ENCODE measurements around the gene THOC5. TPM values are rescaled to one million over a fixed set of nuclear protein-coding genes. Genes with fewer than 3 reads are reported as not detected.
"Not testable (repeated sequence)": the region's sequence is repeated elsewhere in the genome, so short reads cannot be mapped to it uniquely, and the experiment has no call there.

THOC5 gene
- total RNA-seq, 1 experiment from 2014 or later: 80.6 TPM

GRCh38 chr22:29569011-29569678 lies 15.6 kb upstream of the THOC5 start (continued):
- no peak for TF ChIP-seq SIN3A (IDR thresholded peaks at IDR 0.05; ENCODE audit: low read depth)
- TF ChIP-seq JUND (IDR thresholded peaks at IDR 0.05): no peak
- no peak for TF ChIP-seq SRF (IDR thresholded peaks at IDR 0.05; ENCODE audit: low read depth)
- no peak for TF ChIP-seq EGR1 (IDR thresholded peaks at IDR 0.05; ENCODE audit: low read depth)
- TF ChIP-seq YY1 (IDR thresholded peaks at IDR 0.05; ENCODE audit: extremely low read depth, insufficient replicate concordance, low read depth, low read length): no peak
- no peak for TF ChIP-seq ATF3 (IDR thresholded peaks at IDR 0.05)
- no peak for TF ChIP-seq POLR2A (IDR thresholded peaks at IDR 0.05; ENCODE audit: borderline replicate concordance, extremely low read depth, insufficient read depth, insufficient read length)

GRCh38 chr22:29567338-29567737 lies 13.8 kb upstream of the THOC5 start:
- no TSS peak for BruUV-seq (replicated peaks)
- ChIA-PET POLR2A (interaction anchor here (1.4 kb wide), 1 partner anchor 14 kb away, joined by 3 read pairs; the partner anchor contains the start of gene THOC5), RAD21 (ENCODE audit: low non-redundant PET in 1 of 2, low total read pairs in 2 of 2, uncharacterized antibody in 2 of 2, unreplicated experiment in 2 of 2) (no interaction called here), CTCF (no interaction called here)
- H3K4me1 ChIP-seq (ENCODE audit: control insufficient read depth in 1 of 2, insufficient read depth in 2 of 2, low read length in 2 of 2): no peaks in the 10 kb centered on the region
- H3K27ac ChIP-seq (ENCODE audit: low read depth, low read length): no peak overlapping the region
- H3K4me3 ChIP-seq (replicated peaks in 1 of 2; ENCODE audit: low read depth in 1 of 2, low read length in 2 of 2): no peak overlapping the region
- TF ChIP-seq ZBTB33 (IDR thresholded peaks at IDR 0.05; ENCODE audit: extremely low read depth, insufficient replicate concordance, low read length): no peak
- no peak for TF ChIP-seq SIN3A (IDR thresholded peaks at IDR 0.05; ENCODE audit: low read depth)
- TF ChIP-seq FOSL1 (IDR thresholded peaks at IDR 0.05; ENCODE audit: low read depth): no peak
- no peak for TF ChIP-seq SP1 (IDR thresholded peaks at IDR 0.05; ENCODE audit: low read depth)
- TF ChIP-seq EZH2phosphoT487 (IDR thresholded peaks at IDR 0.05; ENCODE audit: borderline replicate concordance): no peak
- no peak for TF ChIP-seq CTCF (IDR thresholded peaks at IDR 0.05 in 2 of 3, conservative IDR thresholded peaks at IDR 0.05 in 1 of 3; ENCODE audit: borderline replicate concordance in 1 of 3, insufficient read depth in 1 of 3, low read depth in 2 of 3, low read length in 2 of 3)
- no peak for TF ChIP-seq YY1 (IDR thresholded peaks at IDR 0.05; ENCODE audit: extremely low read depth, insufficient replicate concordance, low read depth, low read length)
- no peak for TF ChIP-seq RAD21 (IDR thresholded peaks at IDR 0.05; ENCODE audit: low read depth)
- no peak overlapping the region for H2AFZ ChIP-seq (ENCODE audit: low read depth, low read length, poor library complexity, severe bottlenecking)
- no peaks in the 10 kb centered on the region for H3K79me2 ChIP-seq (ENCODE audit: insufficient read depth, low read length)
- H3K9me3 ChIP-seq (ENCODE audit: control insufficient read depth in 1 of 2, insufficient read depth in 1 of 2, low read depth in 1 of 2, low read length in 2 of 2): no peaks in the 10 kb centered on the region
- intact Hi-C loops (cut with micrococcal nuclease): no loop called here
- ATAC-seq (no peak), DNase-seq (ENCODE audit: low read depth, low spot score) (no peak)
- no peak overlapping the region for H3K4me2 ChIP-seq (ENCODE audit: low read length)
- peaks cover 5 to 11% of the 10 kb centered on the region in 2 experiments; a peak in 2 of 4 replicates for H3K36me3 ChIP-seq (ENCODE audit: control insufficient read depth in 1 of 2, insufficient read depth in 2 of 2, low read length in 2 of 2)
- no peaks in the 10 kb centered on the region for H3K27me3 ChIP-seq (ENCODE audit: insufficient read depth, low read length)
- no peak overlapping the region for H3K9ac ChIP-seq (ENCODE audit: low read length)
- H4K20me1 ChIP-seq (ENCODE audit: insufficient read depth): no peaks in the 10 kb centered on the region
- no peaks in the 10 kb centered on the region for H3K9me2 ChIP-seq (ENCODE audit: insufficient read depth)

- H2AFZ ChIP-seq (ENCODE audit: low read depth, low read length, poor library complexity, severe bottlenecking); ATAC-seq; H3K4me1 ChIP-seq (ENCODE audit: control insufficient read depth in 1 of 2, insufficient read depth in 2 of 2, low read length in 2 of 2); RAD21 ChIA-PET (ENCODE audit: low non-redundant PET in 1 of 2, low total read pairs in 2 of 2, uncharacterized antibody in 2 of 2, unreplicated experiment in 2 of 2); H3K9me2 ChIP-seq (ENCODE audit: insufficient read depth); H3K9me3 ChIP-seq (ENCODE audit: control insufficient read depth in 1 of 2, insufficient read depth in 1 of 2, low read depth in 1 of 2, low read length in 2 of 2); H3K4me2 ChIP-seq (ENCODE audit: low read length); H4K20me1 ChIP-seq (ENCODE audit: insufficient read depth); H3K27ac ChIP-seq (ENCODE audit: low read depth, low read length); H3K4me3 ChIP-seq (replicated peaks in 1 of 2; ENCODE audit: low read depth in 1 of 2, low read length in 2 of 2); CTCF ChIA-PET; H3K9ac ChIP-seq (ENCODE audit: low read length); H3K79me2 ChIP-seq (ENCODE audit: insufficient read depth, low read length); DNase-seq (ENCODE audit: low read depth, low spot score); BruUV-seq (replicated peaks); H3K27me3 ChIP-seq (ENCODE audit: insufficient read depth, low read length); intact Hi-C loops (cut with micrococcal nuclease): not testable (repeated sequence)
- H3K36me3 ChIP-seq (ENCODE audit: control insufficient read depth in 1 of 2, insufficient read depth in 2 of 2, low read length in 2 of 2): peaks cover 6 to 18% of the 10 kb centered on the region in 2 experiments; a peak in 3 of 4 replicates
- POLR2A ChIA-PET: interaction anchor here (1.4 kb wide), 1 partner anchor 13 kb away, joined by 3 read pairs; the partner anchor contains the start of gene THOC5
Measured at GRCh38 chr22:29566513-29566912, 13.0 kb upstream of the THOC5 start.

Measured in HCT116 (cell line).